H1 (cell line): Measurements from ENCODE around the gene DIP2B. TPM values are rescaled to one million over a fixed set of nuclear protein-coding genes. Genes with fewer than 3 reads are reported as not detected.

Source experiments
- CTCF ChIA-PET: fragments of 300-600 bp; sonication (Branson Sonifier 250); formaldehyde crosslinking; loops from one replicate; lab custom pipeline; 2021; ENCODE audit not compliant: partially characterized antibody; lab: Charles Lee
- POLR2A ChIA-PET: fragments of 300-600 bp; sonication (Branson Sonifier 250); formaldehyde crosslinking; loops from one replicate; lab custom pipeline; 2021; ENCODE audit warnings: inconsistent platforms; ENCODE audit not compliant: partially characterized antibody; lab: Charles Lee
- DNase-seq, 2 experiments: peaks; one replicate each; pipeline versions ENCODE4 v3.0.0 to v3.0.0-alpha.2; 2010 to 2022; ENCODE audit warnings: low spot score in 2 of 2, low read depth in 1 of 2, mixed read lengths in 1 of 2
- FAIRE-seq: peaks from 2 replicates; lab custom pipeline; 2011; peaks lifted over from hg19 to GRCh38; lab: Jason Lieb, UNC
- H2AFZ ChIP-seq: 2 replicates; pipeline ENCODE4 v1.8.1; 2012; ENCODE audit warnings: low read length, inconsistent platforms
- H2AK5ac ChIP-seq: 2 replicates; pipeline ENCODE4 v1.6.1; 2013; ENCODE audit warnings: low read depth, low read length
- H2BK120ac ChIP-seq: replicated peaks from 2 replicates; pipeline ENCODE3; 2013; ENCODE audit warnings: low read depth, low read length, inconsistent platforms
- H2BK12ac ChIP-seq: 2 replicates; pipeline ENCODE4 v1.6.1; 2013; ENCODE audit warnings: low read depth, low read length
- H2BK15ac ChIP-seq: 2 replicates; pipeline ENCODE4 v1.6.1; 2013; ENCODE audit warnings: low read length
- H2BK20ac ChIP-seq: 2 replicates; pipeline ENCODE4 v1.6.1; 2013; ENCODE audit warnings: low read length
- H2BK5ac ChIP-seq: 2 replicates; pipeline ENCODE4 v1.6.1; 2013; ENCODE audit warnings: low read depth, low read length
- H3K14ac ChIP-seq: 2 replicates; pipeline ENCODE4 v1.6.1; 2013; ENCODE audit warnings: inconsistent platforms; ENCODE audit not compliant: insufficient read length
- H3K18ac ChIP-seq: 2 replicates; pipeline ENCODE4 v1.6.1; 2013; ENCODE audit warnings: low read length; ENCODE audit errors: extremely low read depth
- H3K23ac ChIP-seq: 2 replicates; pipeline ENCODE4 v1.6.1; 2013; ENCODE audit warnings: inconsistent platforms; ENCODE audit not compliant: insufficient read length
- H3K23me2 ChIP-seq: 2 replicates; pipeline ENCODE4 v1.6.1; 2013; ENCODE audit warnings: low read depth, low read length
- H3K27ac ChIP-seq: 2 replicates; pipeline ENCODE4 v1.6.1; 2011; ENCODE audit warnings: low read depth, low read length, inconsistent platforms
- H3K27me3 ChIP-seq, 4 experiments: replicated peaks in 1 of 4; 1 replicate in 1 of 4; 2 replicates in 3 of 4; pipeline versions ENCODE4 v1.6.1 to v1.8.1; 2011 to 2013; ENCODE audit warnings: low read length in 3 of 4, mild to moderate bottlenecking in 3 of 4, inconsistent platforms in 2 of 4, mixed read lengths in 2 of 4, moderate library complexity in 1 of 4; ENCODE audit not compliant: control insufficient read depth in 3 of 4, insufficient read depth in 3 of 4; ENCODE audit errors: extremely low read depth in 1 of 4
- H3K36me3 ChIP-seq, 4 experiments: 2 replicates each; pipeline versions ENCODE4 v1.6.1 to v1.8.1; 2011 to 2013; ENCODE audit warnings: mild to moderate bottlenecking in 4 of 4, low read length in 3 of 4, moderate library complexity in 2 of 4, control low read depth in 1 of 4, inconsistent platforms in 1 of 4; ENCODE audit not compliant: insufficient read depth in 4 of 4, control insufficient read depth in 2 of 4
- H3K4ac ChIP-seq: replicated peaks from 2 replicates; pipeline ENCODE3; 2013; ENCODE audit warnings: low read length, low read depth, mixed read lengths, inconsistent platforms; ENCODE audit not compliant: insufficient read length
- H3K4me1 ChIP-seq, 4 experiments: replicated peaks in 1 of 4; 1 replicate in 1 of 4; 2 replicates in 3 of 4; pipeline versions ENCODE4 v1.6.1 to v1.8.1; 2011 to 2013; ENCODE audit warnings: low read length in 3 of 4, inconsistent platforms in 2 of 4, mixed read lengths in 1 of 4; ENCODE audit not compliant: insufficient read depth in 4 of 4, control insufficient read depth in 3 of 4
- H3K4me2 ChIP-seq, 2 experiments: 2 replicates each; pipeline versions ENCODE4 v1.6.1 to v1.8.1; 2011 to 2013; ENCODE audit warnings: low read depth in 2 of 2, low read length in 2 of 2, control low read depth in 1 of 2, inconsistent platforms in 1 of 2, mild to moderate bottlenecking in 1 of 2; ENCODE audit not compliant: insufficient read depth in 1 of 2
- H3K4me3 ChIP-seq, 4 experiments: fragments of 200-600, 300-600 bp in 1 of 4; sonication (generic), shearing (Covaris generic), sonication (Bioruptor Twin) in 1 of 4; 2 replicates each; pipeline versions ENCODE4 v1.5.1 to v1.8.1; 2011 to 2016; ENCODE audit warnings: low read length in 4 of 4, low read depth in 3 of 4, control low read depth in 2 of 4, inconsistent platforms in 2 of 4, mild to moderate bottlenecking in 2 of 4, mixed read lengths in 1 of 4, moderate library complexity in 1 of 4; ENCODE audit not compliant: insufficient read depth in 2 of 4; ENCODE audit errors: extremely low read depth in 1 of 4
- H3K56ac ChIP-seq: replicated peaks from 2 replicates; pipeline ENCODE3; 2013; ENCODE audit warnings: low read depth, mild to moderate bottlenecking, mixed read lengths, low read length, inconsistent platforms; ENCODE audit not compliant: insufficient read length
- H3K79me1 ChIP-seq: 2 replicates; pipeline ENCODE4 v1.6.1; 2013; ENCODE audit warnings: low read depth, low read length, control low read depth
- H3K79me2 ChIP-seq, 2 experiments: 2 replicates each; pipeline versions ENCODE4 v1.6.1 to v1.8.1; 2012 to 2013; ENCODE audit warnings: low read length in 2 of 2, mild to moderate bottlenecking in 2 of 2, inconsistent platforms in 1 of 2; ENCODE audit not compliant: insufficient read depth in 2 of 2, control insufficient read depth in 1 of 2
- H3K9ac ChIP-seq, 4 experiments: replicated peaks in 1 of 4; 1 replicate in 1 of 4; 2 replicates in 3 of 4; pipeline versions ENCODE4 v1.6.1 to v1.8.1; 2011 to 2013; ENCODE audit warnings: low read depth in 3 of 4, low read length in 3 of 4, control low read depth in 2 of 4, mild to moderate bottlenecking in 2 of 4, moderate library complexity in 2 of 4, inconsistent platforms in 1 of 4; ENCODE audit errors: extremely low read depth in 1 of 4
- H3K9me3 ChIP-seq, 2 experiments: 2 replicates each; pipeline versions ENCODE4 v1.6.1 to v1.8.1; 2012 to 2013; ENCODE audit warnings: mild to moderate bottlenecking in 2 of 2, moderate library complexity in 2 of 2, control low read depth in 1 of 2, inconsistent platforms in 1 of 2, low read depth in 1 of 2, low read length in 1 of 2, mixed read lengths in 1 of 2; ENCODE audit not compliant: insufficient read depth in 2 of 2
- H4K20me1 ChIP-seq, 2 experiments: replicated peaks in 1 of 2; 2 replicates each; pipeline versions ENCODE3 to v1.8.1; 2011 to 2013; ENCODE audit warnings: inconsistent platforms in 2 of 2, low read length in 2 of 2, mild to moderate bottlenecking in 1 of 2; ENCODE audit not compliant: insufficient read depth in 2 of 2, control insufficient read depth in 1 of 2
- H4K5ac ChIP-seq: 2 replicates; pipeline ENCODE4 v1.6.1; 2013; ENCODE audit warnings: low read length, low read depth, mixed read lengths, inconsistent platforms; ENCODE audit not compliant: insufficient read length
- H4K8ac ChIP-seq: 2 replicates; pipeline ENCODE4 v1.8.0; 2013; ENCODE audit warnings: mild to moderate bottlenecking, moderate library complexity, low read length, inconsistent platforms; ENCODE audit not compliant: insufficient read depth; ENCODE audit errors: extremely low read depth
- H4K91ac ChIP-seq: replicated peaks from 2 replicates; pipeline ENCODE3; 2013; ENCODE audit warnings: low read length, mixed read lengths, inconsistent platforms; ENCODE audit not compliant: insufficient read length
- GTF2F1 ChIP-seq: IDR thresholded peaks from 2 replicates; pipeline ENCODE4 v1.6.1; 2012; ENCODE audit warnings: low read depth, low read length, improper control_type of control experiment, borderline replicate concordance
- PHF8 ChIP-seq: fragments of 200-600 bp; sonication (generic); conservative IDR thresholded peaks from 2 replicates; pipeline ENCODE4 v1.7.1; 2012; ENCODE audit warnings: low read depth, mild to moderate bottlenecking, inconsistent platforms, low read length, moderate library complexity
- RXRA ChIP-seq: IDR thresholded peaks from 2 replicates; pipeline ENCODE4 v1.6.1; 2011; ENCODE audit warnings: low read depth, mild to moderate bottlenecking, low read length, moderate library complexity; ENCODE audit not compliant: insufficient read depth
- SP1 ChIP-seq: IDR thresholded peaks from 2 replicates; pipeline ENCODE4 v1.6.1; 2011; ENCODE audit warnings: low read depth, low read length
- TEAD4 ChIP-seq: IDR thresholded peaks from 2 replicates; pipeline ENCODE4 v1.6.1; 2012; ENCODE audit warnings: low read depth, low read length, inconsistent platforms, mixed read lengths
- WGBS, 2 experiments: shearing (Covaris generic) in 1 of 2; methylation state at CpG; one replicate each; pipeline versions ENCODE4 v1.1.6 to v1.1.7; 2013 to 2015; ENCODE audit warnings: low lambda C conversion rate in 2 of 2, mixed read lengths in 2 of 2, inconsistent platforms in 1 of 2, low coverage in 1 of 2, missing lambda C conversion rate in 1 of 2; ENCODE audit not compliant: insufficient replicate concordance in 2 of 2, insufficient coverage in 1 of 2, insufficient read length in 1 of 2; ENCODE audit errors: extremely low coverage in 1 of 2, missing lambda C conversion rate in 1 of 2; 5-methylcytosine and 5-hydroxymethylcytosine counted together
- polyA plus RNA-seq, 7 experiments: library from polyadenylated mRNA; depleted of rRNA in 3 of 7; stranded (reverse) in 5 of 7; unstranded in 2 of 7; fragments of >200 nt in 5 of 7; fragments of 200-250 nt in 2 of 7; gene quantifications; 1 replicate in 5 of 7; 2 replicates in 1 of 7; 4 replicates in 1 of 7; pipeline versions ENCODE4 v1.2.1 to v1.2.3, GENCODE V29; 2011 to 2013; ENCODE audit warnings: missing spikeins in 2 of 7, mixed read lengths in 2 of 7
- total RNA-seq: library from RNA; stranded (reverse); fragmentation: NEBNext Ultra II Directional; extraction: Animal tissue kit (Norgen Biotek cat#: 25700); gene quantifications from 2 replicates; pipeline ENCODE4 v1.2.1, GENCODE V29; 2021

Gene DIP2B
- total and polyA plus RNA-seq, 2 of the 8 experiments (the other 6 are each of a cell fraction or from before 2014, with no cell fraction given), result 11.1 to 29.6 TPM

GRCh38 chr12:50579757-50580267 is 75.0 kb downstream of the DIP2B start:
- no peak overlapping the region for H3K56ac ChIP-seq
- no peak overlapping the region for H2BK120ac ChIP-seq
- CTCF ChIA-PET, result interaction anchor here (0.7 to 1.4 kb wide), 3 partner anchors 26 to 801 kb away, joined by 3 to 5 read pairs (median 3); no protein-coding TSS in a partner anchor
- H3K4me1 ChIP-seq, result peaks cover 0 to 5% (median 3%) of the 10 kb centered on the region in 4 experiments; a peak in 4 of 7 replicates
- no peak for TF ChIP-seq RXRA
- no peak for TF ChIP-seq SP1
- TF ChIP-seq GTF2F1, result no peak
- TF ChIP-seq PHF8, result no peak
- no peak for TF ChIP-seq TEAD4
- TF ChIP-seq, all 59 proteins: peak for 0
- Histone ChIP-seq H2AFZ (no peak overlapping the region), H4K5ac (no peak overlapping the region), H3K79me2 (peaks cover 0 to 31% of the 10 kb centered on the region in 2 experiments; a peak in 3 of 4 replicates), H3K27ac (no peak overlapping the region), H2BK20ac (no peak overlapping the region), H3K4me3 (no peak overlapping the region), H3K36me3 (no peaks in the 10 kb centered on the region; a peak in 1 of 8 replicates), H3K4me2 (no peak overlapping the region), H3K23ac (no peak overlapping the region), H3K18ac (no peak overlapping the region), H3K4ac (no peak overlapping the region), H2BK12ac (no peak overlapping the region), H3K9ac (no peak overlapping the region), H3K23me2 (no peaks in the 10 kb centered on the region), H3K9me3 (no peaks in the 10 kb centered on the region), H4K8ac (no peak overlapping the region), H2BK15ac (no peak overlapping the region), H4K91ac (no peak overlapping the region), H3K27me3 (no peaks in the 10 kb centered on the region), H2BK5ac (no peak overlapping the region), H2AK5ac (no peak overlapping the region), H4K20me1 (peaks cover 0 to 2% of the 10 kb centered on the region in 2 experiments), H3K79me1 (peaks cover 2% of the 10 kb centered on the region; the same call in 1 of the 2 replicates), H3K14ac (no peak overlapping the region)
- 100% methylated on average over 1 of the region's 1 CpG; no CpG with 5 or more reads in 1 of the 2 experiments for WGBS, 2 experiments
- no peak for FAIRE-seq
- POLR2A ChIA-PET, result interaction anchor here (0.5 kb wide), 1 partner anchor 1569 kb away, joined by 3 read pairs; no protein-coding TSS in a partner anchor
- no peak for DNase-seq
